GM12872 (cell line): Measurements from ENCODE around the gene SLC35E1.

Experiments used
- TF ChIP-seq, protein P1 (sequence below): IDR thresholded peaks from 3 replicates; pipeline ENCODE4 v1.5.1; 2011; ENCODE audit warnings: low read depth, mild to moderate bottlenecking, low read length, moderate library complexity; ENCODE audit not compliant: insufficient read depth

The SLC35E1 gene

DNA sequence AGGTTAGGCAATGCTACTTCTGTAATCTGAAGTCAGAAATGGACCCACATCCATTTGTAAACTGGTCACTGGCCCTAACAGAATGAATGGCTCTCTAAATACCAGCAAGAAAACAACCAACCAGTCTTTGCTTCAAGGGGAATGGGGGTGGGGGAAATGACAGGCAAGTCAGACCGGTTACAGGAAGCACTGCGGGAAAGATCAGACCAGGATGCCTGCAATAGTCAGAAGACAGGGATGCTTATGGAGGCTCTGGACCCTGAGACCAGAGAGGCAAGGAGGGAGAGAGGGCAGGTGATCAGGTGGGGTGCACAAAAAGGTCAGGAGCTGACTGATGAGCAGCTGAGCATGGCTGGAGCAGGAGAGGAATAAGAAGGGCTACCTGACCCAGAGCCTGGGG is 42.7 kb upstream of the SLC35E1 start:
- TF ChIP-seq, protein P1, sequence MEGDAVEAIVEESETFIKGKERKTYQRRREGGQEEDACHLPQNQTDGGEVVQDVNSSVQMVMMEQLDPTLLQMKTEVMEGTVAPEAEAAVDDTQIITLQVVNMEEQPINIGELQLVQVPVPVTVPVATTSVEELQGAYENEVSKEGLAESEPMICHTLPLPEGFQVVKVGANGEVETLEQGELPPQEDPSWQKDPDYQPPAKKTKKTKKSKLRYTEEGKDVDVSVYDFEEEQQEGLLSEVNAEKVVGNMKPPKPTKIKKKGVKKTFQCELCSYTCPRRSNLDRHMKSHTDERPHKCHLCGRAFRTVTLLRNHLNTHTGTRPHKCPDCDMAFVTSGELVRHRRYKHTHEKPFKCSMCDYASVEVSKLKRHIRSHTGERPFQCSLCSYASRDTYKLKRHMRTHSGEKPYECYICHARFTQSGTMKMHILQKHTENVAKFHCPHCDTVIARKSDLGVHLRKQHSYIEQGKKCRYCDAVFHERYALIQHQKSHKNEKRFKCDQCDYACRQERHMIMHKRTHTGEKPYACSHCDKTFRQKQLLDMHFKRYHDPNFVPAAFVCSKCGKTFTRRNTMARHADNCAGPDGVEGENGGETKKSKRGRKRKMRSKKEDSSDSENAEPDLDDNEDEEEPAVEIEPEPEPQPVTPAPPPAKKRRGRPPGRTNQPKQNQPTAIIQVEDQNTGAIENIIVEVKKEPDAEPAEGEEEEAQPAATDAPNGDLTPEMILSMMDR: no peak

DNA sequence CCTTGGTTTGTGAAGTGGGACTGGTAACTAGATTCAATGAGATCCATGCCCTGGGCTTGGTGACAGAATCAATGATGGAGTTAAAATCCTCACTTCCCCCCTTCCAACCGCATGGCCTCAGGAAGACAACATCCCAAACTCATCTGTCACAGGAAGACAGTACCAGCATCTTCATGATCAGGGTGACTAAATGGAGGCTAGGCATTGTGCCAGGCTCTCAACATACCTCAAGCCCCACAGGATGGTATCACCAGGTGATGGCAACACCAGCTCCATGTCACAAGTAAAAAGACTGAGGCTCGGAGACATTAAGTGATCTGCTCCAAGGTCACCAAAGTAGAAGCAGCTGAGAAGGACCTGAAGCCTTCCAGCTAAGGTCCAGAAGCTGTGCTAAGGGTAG is 41.6 kb upstream of the SLC35E1 start:
- TF ChIP-seq, protein P1: no peak

DNA sequence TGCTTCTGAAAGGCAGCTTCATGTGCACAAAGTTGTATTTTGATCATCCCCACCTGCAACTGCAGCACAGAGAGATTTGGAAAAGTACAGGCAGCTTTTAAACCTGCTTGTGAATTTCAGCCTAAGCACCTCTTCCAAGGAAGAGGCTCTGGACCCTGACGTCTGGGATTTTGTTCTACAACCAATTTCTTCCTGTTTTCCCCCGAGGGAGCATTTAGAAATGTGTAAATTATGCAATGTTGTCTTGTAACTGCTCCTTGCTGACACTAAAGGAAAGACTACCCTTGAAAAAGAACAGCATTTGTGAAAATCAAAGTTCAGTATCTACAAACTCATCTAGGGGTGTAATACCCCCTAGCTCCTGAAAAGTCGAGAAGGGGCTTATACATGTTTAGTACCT is 40.4 kb upstream of the SLC35E1 start:
- TF ChIP-seq, protein P1: no peak

DNA sequence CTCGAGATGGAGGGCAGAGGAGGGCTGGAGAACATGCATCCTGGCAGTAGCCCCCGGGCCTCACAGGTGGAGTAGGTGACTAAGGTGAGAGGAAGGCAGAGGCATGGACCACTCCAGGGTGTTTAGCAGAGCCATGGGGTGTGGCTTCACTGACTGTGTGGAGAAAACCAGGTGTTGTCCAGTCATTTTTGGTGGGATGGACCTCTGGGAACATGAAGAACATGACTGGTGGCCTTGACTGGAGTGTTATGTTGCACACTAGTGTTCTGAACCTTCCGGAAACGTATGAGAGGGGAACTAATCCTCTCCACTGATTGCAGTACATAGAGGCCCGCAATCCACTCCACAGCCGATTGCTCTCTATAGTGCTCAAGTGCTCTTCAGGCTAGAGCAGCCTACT is 38.9 kb upstream of the SLC35E1 start:
- TF ChIP-seq, protein P1: no peak

GRCh38 chr19:16609511-16610200 is 37.4 kb upstream of the SLC35E1 start:
- TF ChIP-seq, protein P1: no peak

- TF ChIP-seq, protein P1: no peak
These were observed 36.1 kb upstream of the SLC35E1 start for GRCh38 chr19:16608290-16608739.

GRCh38 chr19:16607819-16608218 is 35.6 kb upstream of the SLC35E1 start:
- TF ChIP-seq, protein P1: no peak
